Suppressor macrophage treated with lipopolysaccharide for 4 hours (primary cell): ENCODE measurements around the gene NAXE.
"Not testable (repeated sequence)": the region's sequence is repeated elsewhere in the genome, so short reads cannot be mapped to it uniquely, and the experiment has no call there.

Experiments used
- DNase-seq: peaks from one replicate; pipeline ENCODE4 v3.0.0-alpha.2; 2020

The NAXE gene

DNA sequence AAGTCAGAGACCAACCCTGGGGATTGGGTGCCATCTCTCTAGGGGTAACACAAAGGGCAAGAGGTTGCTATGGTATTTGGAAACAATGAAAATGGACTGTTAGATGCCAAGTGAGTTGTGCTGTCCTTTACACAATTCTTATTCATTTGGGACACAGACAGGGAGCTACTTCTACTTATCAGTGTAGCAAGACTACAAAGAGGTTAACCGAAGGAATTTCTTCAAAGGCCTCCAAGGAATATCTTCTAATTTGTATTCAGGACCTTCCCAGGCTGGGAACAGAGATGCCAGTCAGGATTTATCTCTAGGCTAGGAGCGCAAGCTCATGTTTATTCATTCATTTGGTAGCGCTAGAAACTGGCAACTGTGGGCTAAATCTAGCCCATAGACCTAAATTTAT, 2.6 kb downstream of the NAXE start:
- no peak for DNase-seq

DNA sequence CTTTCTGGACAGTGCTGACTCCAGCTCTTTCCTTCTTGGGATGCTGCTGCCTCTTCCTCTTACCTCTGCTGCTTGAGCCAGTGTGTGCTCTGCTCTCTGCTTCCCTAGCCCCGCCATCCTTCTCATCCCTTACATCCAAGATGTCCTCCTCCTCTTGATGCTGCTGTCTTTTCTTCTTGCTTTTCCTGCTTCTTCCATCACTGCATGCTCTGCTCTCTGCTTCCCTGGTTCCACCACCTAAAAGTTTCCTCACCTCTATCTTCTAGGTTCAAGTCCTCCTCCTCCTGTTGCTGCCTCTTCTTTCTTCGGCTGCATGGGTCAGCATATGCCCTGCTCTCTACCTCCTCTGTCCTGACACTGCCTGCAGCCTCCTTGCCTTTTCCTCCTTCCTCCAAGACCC, 3.4 kb downstream of the NAXE start:
- no peak for DNase-seq

DNA sequence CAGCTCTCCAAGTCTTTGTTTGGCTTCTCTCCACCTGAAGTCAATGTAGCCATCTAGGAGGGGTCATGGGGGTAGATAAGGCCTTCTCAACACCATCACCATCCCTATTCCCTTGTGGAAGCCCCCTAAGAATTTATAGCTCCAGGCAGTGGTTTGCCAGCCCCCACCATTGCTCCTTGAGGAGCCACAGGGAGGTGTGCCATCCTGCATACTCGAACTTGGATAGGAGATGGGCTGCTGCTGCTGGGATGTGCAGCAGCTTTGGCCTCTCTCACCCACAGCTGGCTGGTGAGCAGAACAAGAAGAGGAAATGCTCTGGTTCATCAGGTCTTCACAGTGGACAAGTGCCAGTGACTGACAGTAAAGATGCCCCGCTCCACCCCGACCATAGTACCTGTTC, 4.8 kb downstream of the NAXE start:
- DNase-seq = no peak

DNA sequence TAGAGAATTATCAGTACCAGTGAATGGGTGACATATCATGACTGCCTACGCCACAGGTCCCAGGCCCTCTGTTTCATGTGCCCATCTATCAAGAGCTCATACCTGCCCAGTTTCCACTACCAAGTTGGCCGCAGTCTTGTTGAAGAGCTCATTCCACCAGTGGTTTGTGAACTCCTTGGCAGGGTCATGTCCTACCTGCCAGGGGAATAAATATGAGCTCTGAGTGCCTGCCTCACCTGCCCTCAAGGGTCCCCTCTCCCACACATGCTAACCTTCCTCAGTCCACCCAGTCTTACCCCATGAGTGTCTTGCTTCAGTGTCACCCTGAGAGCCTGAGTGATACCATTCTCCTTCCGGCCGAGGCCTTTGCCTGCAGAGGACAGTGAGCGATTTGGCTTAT, 6.5 kb downstream of the NAXE start:
- DNase-seq = no peak

DNA sequence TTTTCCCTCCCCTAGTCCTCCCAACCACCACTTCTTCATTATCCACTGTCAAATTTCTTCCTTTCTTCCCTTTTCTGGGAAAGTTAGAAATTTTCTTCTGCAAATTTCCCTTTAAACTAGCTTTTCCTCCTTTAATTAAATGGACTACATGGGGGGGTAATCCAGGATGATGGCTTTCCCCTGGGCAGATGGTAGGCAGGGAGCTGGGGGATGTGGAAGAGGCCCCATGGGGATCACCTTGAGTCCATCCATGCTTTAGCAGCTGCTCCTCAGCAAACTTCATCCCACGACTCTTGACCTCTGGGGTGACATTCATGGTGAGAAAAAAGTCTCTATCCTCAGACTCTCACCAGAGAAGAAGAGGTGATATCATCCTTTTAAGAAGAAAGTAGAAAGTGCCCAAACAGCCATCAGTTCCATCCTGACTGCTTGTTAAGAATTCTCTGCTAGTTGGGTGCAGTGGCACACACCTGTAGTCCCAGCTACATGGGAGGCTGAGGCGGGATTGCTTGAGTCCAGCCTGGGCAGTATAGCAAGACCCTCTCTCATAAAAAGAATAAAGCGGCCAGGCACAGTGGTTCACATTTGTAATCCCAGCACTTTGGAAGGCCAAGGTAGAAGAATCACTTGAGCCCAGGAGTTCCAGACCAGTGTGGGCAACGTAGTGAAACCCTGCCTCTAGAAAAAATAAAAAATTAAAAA, 7.3 kb downstream of the NAXE start:
- no peak for DNase-seq

DNA sequence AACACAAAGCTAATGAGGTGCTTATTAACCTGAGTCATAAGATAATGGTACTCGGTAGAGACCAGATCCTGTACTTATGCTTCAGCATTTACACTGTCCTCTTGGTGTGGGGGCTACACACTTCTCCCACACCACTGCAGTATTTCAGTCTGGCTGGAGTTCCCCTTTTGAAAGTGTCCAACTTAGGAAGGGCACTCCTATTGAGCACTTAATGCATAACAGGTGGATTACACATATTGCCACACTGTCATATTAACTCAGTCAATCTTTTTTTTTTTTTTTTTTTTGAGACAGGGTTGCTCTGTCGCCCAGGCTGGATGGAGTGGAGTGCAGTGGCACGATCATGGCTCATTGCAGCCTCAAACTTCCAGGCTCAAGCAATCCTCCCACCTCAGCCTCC, 8.2 kb downstream of the NAXE start:
- peak; percentile 40 for DNase-seq

DNA sequence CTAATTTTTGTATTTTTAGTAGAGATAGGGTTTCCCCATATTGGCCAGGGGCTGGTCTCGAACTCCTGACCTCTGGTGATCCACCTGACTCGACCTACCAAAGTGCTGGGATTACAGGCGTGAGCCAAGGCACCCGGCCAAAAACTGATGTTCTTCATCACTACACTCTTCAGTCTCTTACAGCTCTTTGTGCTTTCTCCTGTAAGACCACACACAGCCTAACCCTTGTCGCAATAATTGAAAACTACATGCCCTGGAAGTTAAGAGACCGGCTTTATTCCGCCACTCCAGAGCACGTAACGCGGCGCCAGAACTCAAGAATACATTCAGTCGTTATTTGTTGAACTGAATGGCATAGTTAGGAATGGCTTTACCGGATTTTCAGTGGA, 9.2 kb downstream of the NAXE start:
- no peak for DNase-seq

DNA sequence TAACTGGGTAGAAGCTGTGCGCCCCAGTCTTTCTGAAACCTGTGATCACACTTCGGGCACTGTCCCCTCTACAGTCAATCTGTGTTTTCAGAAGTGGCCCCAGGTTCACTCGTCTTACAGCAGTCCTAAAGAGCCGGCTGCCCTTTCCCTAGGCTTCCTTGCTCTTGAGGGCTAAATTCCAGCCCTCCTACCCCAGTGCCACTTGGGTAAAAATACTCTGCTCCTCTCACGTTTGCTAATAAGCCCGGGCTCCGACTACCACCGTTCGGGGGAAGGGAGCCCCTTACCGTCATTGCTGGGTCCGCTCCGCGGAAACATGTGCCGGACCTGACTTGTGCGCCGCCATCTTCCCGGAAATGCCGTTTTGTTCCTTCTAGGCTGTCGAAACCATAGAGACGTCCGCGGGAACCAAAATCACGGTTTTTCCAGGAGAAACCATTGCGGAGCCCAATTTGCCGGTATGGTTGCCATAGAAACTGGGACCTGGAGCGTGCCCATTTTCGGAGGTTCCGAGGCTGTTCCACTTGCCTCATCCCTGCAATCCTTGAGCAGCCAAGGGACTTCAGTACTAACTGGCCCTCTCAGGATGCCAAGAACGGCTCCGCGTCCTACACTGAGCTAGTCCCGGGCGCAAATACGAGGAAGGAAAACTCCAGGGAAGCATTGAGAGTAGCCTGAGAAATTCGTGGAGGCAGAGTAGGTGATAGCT, 9.7 kb downstream of the NAXE start, which contains the start of gene GPATCH4:
Gene GPATCH4, minus strand, starts transcription at position 358 of the 709 bp plus-strand sequence.
- peak; percentile 88 for DNase-seq

DNA sequence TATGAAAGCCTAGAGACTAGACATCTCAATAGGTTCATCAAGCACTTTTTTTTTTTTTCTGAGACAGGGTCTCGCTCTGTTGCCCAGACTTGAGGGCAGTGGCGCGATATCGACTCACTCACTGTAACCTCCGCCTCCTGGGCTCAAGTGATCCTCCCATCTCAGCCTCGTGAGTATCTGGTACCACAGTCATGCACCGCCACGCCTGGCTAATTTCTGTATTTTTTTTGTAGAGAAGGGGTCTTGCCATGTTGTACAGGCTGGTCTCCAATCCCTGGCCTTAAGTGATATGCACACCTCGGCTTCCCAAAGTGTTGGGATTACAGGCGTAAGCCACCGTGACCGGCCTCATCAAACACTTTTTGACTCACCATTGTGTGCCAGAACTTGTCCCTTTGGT, 10.3 kb downstream of the NAXE start:
- no peak for DNase-seq

DNA sequence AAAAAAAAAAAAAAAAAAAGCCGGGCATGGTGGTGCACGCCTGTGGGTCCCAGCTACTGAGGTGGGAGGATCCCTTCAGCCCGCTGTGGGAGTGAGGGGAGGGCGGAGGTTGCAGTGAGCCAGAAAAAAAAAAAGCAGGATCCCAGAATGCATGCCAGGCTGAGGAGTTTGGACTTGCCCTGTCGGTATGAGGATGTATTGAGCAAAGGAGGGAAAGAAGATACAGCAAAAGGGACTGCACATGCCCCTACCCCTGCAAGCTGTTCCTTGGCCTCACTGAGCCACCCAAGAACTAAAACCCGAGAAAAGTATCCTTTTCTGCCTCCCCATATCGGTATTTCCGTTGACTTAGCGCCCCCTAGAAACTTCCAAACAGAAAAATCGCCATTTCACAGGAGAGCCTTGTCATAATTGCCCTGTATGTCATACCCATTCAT, 11.0 kb downstream of the NAXE start:
- DNase-seq = peak; percentile 48

DNA sequence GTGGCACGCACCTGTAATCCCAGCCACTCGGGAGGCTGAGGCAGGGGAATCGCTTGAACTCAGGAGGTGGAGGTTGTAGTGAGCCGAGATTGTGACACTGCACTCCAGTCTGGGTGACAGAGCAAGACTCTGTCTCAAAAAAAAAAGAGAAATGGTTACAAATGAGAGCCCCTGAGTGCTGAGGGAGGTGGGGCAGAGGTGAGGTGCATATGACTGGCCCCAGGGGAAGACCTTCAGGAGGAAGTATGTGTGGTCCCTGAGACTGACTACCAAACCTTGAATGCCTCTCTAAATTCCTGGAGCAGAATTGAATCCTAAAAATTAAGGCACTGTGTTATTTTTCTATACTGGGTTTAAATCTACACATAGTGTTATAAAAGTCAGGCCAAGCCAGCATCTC, 15.8 kb downstream of the NAXE start:
- DNase-seq = not testable (repeated sequence)

DNA sequence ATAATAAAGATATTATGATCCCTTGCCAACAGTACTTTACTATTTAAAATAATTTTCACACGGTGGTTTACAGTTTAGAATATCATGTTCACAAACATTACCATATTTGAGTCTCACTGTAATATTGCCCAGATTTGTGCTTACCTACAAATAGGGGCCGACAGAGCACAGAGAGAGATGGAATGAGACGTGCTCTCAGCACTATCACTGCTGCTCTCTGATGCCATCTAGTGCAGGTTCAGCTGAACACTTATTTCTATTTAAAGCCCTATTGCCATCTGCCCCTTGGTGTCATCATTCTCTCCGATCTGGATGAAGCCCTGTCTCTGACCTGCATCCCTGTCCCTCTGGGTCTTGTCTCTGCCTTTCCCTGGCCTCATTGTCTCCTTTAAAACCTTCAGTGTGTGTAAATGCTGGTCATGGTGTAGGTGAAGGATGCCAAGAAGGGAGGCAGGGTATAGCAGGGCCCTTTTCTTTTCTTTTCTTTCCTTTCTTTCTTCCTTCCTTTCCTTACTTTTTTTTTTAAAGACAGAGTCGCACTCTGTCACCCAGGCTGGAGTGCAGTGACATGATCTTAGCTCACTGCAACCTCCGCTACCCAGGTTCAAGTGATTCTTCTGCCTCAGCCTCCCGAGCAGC, 16.6 kb downstream of the NAXE start:
- peak; percentile 78 for DNase-seq

DNA sequence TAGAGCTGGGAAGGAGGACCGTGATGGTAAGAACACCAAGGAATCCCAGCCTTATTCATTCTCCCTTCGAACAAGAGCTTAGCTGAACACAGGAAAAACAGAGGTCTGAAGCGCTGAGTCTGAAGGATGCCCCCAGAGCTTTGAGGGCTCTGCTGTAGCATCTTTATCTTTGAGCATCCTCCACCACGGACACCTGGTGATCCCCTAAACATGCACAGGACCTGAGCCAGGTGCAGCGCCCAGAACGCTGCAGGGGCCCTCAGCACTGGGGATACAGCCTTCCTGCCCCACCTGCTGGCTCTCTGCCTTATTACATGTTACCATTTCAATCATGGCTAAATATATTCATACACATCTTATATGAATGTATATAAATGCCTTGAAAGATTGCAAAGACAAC, 17.4 kb downstream of the NAXE start:
- peak; percentile 37 for DNase-seq

DNA sequence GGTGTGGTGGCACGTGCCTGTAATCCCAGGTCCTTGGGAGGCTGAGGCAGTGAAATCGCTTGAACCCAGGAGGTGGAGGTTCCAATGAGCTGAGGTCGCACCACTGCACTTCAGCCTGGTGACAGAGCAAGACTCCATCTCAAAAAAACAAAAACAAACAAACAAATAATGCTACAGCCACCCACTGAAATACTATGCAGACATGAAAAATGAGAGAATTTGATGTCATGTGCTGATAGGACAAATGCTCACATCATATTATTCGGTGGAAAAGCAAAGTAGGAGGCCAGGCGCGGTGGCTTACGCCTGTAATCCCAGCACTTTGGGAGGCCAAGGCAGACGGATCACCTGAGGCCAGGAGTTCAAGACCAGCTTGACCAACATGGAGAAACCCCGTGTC, 18.5 kb downstream of the NAXE start:
- DNase-seq = not testable (repeated sequence)

DNA sequence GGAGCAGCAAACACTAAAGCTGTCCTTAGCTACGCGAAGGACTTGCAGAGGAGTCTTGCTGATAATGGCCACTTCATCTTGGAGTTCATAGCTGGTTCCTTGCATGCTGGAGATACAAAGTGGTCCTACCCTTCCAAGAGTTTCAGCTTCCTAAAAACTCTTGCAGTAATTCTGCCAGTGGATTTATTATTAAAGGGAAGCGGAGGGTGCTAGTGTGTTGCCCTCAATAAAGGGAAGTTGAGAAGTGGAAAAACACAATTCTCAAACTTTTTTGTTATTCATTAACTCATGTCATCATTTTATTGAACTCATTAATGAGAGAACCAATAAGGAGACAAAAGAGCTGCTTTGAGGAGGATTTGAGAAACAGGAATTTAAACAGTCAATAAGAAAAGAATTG, 21.1 kb downstream of the NAXE start:
- DNase-seq = no peak

DNA sequence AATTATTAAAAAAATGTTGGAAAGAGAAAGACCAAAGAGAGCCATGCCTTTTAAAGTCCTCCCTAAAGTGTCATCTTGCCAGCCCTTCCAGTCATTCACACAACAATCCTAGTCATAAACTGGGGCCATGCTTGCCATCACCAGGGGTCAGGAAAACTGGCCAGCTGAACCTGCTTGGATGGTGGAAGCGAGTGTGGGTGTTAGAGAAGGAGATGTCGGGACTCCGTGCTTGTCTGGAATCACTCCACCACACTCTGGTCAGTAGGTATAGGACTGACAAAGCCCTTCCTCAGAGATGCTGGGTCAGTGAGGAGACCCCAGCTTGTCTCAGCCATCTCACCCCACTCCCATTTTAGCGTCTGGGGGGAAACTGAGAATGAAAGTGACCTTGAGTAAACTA, 24.4 kb downstream of the NAXE start:
- no peak for DNase-seq

DNA sequence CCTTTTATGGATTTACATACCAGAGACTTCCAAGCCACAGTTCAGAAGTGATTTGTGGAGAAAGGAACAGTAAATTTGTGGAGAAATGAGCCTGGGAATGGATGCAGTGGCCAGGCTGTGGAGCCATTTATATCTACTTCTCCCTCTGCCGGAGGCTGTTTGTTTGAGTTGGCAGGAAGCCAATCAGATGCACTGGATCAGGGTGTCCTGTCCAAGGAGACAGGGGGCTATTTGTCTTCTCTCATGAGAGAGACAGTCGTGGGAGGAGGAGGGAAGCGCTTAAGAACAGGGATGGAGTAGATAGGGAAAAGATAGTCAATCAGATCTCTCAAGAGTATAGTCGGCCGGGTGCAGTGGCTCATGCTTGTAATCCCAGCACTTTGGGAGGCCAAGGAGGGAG, 24.9 kb downstream of the NAXE start:
- DNase-seq = no peak

DNA sequence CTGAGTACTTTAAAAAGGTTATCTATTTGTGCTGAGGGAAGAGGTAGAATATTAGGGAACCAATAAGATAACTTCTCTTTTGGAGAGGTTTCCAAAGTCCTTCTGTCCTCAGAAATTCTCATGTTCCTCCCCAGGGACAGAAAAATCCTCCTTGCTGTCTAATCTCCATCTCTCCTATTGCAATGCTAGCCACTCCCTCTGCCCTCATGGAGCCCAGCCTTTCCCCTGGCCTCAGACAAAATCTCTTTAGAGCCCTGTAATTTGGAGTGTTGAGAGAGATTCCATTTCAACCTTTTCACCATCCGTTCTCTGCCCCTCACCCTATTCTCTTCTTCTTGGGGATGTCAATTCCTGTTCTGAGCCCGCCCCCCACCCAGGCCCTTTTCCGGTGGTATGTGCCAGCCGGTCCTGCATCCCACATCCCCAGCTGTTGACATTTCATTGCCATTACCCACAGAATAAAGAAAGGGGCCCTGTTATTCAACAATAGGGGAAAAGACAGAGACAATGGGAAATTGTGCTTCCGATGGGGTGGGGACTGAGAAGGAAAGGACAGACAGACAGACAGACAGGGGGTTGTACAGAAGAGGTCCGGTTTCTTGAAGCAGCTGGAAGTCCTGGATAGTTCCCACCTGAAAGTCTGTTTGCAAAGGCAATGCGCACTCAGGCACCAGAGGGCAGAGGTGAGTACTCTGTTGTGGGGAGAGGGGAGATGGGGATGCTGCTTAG, 27.4 kb downstream of the NAXE start, which contains the start of gene HAPLN2:
Gene HAPLN2, plus strand, starts transcription at position 563 of the 729 bp plus-strand sequence. CDS start 4,076 bp downstream, outside the sequence.
- no peak for DNase-seq

DNA sequence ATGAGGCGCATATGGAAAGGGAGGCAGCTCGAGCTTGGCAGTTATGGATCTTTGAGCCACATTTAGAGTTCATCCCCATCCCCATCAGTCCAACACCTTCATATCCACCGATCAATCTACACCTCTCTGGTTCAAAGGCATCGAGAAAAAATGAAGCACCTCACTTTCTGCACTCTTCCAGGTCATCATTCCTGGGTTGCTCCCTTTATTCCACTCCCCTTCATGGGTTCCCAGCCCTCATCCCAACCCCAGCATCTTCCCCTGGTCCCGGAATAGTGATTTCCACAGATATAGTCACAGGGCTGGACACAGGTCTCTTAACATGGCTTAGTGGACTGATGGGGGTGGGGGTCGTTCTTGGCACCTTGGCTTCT, 28.0 kb downstream of the NAXE start:
- DNase-seq = no peak

DNA sequence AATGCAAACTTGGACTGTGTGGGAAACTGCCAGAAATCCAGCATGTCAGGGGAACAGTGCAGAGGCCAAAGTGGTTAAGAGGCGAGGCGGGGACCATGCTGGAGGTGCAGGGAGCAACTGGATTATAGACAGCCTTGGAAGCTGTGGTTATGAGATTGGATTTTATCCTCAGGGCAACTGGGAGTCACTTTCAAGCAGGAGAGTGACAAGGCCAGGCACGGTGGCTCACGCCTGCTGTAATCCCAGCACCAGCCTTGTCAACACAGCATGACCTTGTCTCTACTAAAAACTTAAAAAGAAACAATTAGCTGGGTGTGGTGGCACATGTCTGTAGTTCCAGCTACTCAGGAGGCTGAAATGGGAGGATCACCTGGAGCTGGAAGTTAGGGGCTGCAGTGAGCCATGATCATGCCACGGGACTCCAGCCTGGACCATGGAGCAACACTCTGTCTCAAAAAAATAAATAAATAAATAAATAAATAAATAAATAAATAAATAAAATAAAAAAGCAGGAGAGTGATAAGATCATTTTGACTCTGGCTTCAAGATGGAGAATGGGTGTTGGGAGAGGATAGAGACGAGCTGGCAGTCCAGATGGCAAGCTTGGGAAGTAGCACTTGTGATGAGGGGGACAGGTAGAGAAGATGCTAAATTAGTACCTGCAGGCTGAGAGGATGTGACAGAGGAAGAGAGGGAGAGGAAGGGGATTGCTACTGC, 31.2 kb downstream of the NAXE start:
- DNase-seq = no peak

DNA sequence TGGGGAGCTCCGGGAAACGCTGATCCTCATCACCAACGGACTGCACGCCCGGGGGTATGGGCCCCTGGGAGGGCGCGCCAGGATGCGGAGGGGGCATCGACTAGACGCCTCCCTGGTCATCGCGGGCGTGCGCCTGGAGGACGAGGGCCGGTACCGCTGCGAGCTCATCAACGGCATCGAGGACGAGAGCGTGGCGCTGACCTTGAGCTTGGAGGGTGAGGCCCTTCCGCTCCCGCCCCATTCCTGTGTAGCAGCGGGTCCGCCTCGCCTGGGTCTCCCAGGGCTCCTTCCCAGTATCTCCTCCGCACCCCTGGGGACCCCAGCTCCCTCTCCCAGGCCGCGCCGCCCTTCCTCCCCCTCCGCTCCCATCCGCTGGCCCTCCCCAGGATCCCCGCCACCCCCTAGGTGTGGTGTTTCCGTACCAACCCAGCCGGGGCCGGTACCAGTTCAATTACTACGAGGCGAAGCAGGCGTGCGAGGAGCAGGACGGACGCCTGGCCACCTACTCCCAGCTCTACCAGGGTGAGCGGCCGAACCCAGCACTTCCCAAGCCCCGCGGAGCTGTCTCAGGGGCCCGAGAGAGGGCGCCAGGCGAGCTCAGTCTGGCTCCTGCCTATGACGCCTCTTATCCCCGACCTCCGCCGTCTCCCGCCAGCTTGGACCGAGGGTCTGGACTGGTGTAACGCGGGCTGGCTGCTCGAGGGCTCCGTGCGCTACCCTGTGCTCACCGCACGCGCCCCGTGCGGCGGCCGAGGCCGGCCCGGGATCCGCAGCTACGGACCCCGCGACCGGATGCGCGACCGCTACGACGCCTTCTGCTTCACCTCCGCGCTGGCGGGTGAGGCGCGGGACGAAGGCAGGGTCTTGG, 32.6 kb downstream of the NAXE start:
- peak; percentile 65 for DNase-seq
